ENCODE results near the gene AMIGO3.

DNA sequence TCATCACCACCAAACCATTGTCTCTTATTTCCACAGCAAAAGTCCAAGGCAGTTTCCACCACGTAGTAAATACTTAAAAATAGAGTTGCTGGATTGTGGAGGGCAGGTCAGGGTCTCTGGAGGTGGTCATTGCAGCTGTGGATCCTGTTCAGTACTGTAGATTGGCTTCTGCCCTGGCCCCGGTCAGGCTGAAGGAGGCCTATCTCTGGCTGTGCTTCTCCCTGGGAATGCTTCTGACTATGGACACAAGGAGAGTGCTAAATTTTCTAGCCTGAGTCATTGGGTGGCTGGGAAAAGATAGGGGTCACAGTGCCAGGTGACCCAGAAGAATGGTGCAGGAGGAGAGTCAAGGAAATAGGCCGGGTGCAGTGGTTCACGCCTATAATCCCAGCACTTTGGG, 30.6 kb upstream of the AMIGO3 start:
- TF ChIP-seq, protein P1, sequence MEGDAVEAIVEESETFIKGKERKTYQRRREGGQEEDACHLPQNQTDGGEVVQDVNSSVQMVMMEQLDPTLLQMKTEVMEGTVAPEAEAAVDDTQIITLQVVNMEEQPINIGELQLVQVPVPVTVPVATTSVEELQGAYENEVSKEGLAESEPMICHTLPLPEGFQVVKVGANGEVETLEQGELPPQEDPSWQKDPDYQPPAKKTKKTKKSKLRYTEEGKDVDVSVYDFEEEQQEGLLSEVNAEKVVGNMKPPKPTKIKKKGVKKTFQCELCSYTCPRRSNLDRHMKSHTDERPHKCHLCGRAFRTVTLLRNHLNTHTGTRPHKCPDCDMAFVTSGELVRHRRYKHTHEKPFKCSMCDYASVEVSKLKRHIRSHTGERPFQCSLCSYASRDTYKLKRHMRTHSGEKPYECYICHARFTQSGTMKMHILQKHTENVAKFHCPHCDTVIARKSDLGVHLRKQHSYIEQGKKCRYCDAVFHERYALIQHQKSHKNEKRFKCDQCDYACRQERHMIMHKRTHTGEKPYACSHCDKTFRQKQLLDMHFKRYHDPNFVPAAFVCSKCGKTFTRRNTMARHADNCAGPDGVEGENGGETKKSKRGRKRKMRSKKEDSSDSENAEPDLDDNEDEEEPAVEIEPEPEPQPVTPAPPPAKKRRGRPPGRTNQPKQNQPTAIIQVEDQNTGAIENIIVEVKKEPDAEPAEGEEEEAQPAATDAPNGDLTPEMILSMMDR (IDR thresholded peaks at IDR 0.05) = no peak
- no peak for TF ChIP-seq YY1 (IDR thresholded peaks at IDR 0.05; ENCODE audit: low read depth)
- no peak for TF ChIP-seq RAD21 (IDR thresholded peaks at IDR 0.05; ENCODE audit: low read length)
- no peak for TF ChIP-seq POLR2AphosphoS5 (IDR thresholded peaks at IDR 0.05; ENCODE audit: low read depth, low read length)
- no peak for TF ChIP-seq JUND (IDR thresholded peaks at IDR 0.05)
